Metanephros (tissue), 1 donor: ENCODE data around the gene NEUROG3. TPM values are rescaled to one million over a fixed set of nuclear protein-coding genes. Genes with fewer than 3 reads are reported as not detected.

ENCODE experiments used
- total RNA-seq: library from RNA; depleted of rRNA; stranded (reverse); fragments of >200 nt; gene quantifications from one replicate; pipeline ENCODE4 v1.2.3, GENCODE V29; 2014

NEUROG3 gene
- not detected for total RNA-seq

GRCh38 chr10:69573056-69573806 is at the start of gene NEUROG3:
Gene NEUROG3, minus strand, starts transcription at chr10:69573422. Its CDS starts 379 bp downstream, at chr10:69573043.

Other genes starting within 250 kb of the NEUROG3 start
- gene TACR2, start 156.5 kb downstream of the NEUROG3 start, total RNA-seq, result not detected
- 52.1 TPM for gene TSPAN15, start 122.0 kb downstream of the NEUROG3 start, total RNA-seq
- 4.1 TPM for gene FAM241B, start 56.8 kb upstream of the NEUROG3 start, total RNA-seq
- 13.0 TPM for gene COL13A1, start 228.5 kb upstream of the NEUROG3 start, total RNA-seq